Fibroblast of upper back skin (primary cell): ENCODE measurements around the gene EXOC8.
A peak's percentile ranks its signal among the peaks of the same experiment; 100 is the strongest.

ENCODE experiments used
- DNase-seq: peaks from one replicate; pipeline ENCODE4 v3.0.0-alpha.2; 2013

Gene EXOC8

DNA sequence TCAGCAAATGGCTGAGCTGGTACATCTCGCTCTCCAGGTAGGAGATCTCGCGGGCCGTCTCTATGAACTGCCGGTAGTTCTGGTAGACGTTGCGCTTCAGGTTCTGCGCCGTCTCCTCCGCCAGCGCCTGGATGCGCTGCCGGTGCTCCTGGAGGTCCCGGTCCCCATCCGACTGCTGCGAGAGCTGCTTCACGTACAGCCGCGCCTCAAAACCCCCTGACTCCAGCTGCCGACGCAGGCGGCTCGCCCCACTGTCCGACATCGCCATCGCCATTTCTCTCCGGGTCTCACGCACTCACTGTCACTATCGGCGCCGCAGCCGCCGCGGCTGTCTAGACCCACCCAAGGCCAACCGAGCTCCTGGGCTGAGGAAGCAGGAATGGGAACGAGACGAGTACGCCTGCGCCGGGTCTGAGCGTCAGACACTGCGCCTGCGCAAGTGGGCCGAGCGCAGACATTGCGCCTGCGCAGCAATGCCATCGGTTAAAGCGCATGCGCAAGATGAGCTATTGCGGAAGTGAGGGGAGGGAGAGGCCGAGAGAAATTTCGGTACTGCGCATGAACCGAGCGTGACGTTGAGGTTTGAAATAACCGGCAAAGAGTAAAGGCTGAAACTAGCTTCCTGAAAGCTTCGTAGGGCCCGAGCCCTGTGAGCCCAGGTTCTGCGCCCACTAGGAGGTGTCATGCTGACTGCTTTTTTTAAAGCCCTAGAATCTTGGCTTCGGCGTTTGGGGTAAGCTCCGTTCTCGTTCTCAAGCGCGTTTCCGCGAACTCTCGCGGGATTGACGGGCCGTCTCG lies at the start of gene EXOC8:
EXOC8 (minus strand) TSS at position 381 of the 798 bp plus-strand sequence; CDS start at position 274, 107 bp downstream.
- DNase-seq, result peak; percentile 97

- no peak for DNase-seq
Measured at GRCh38 chr1:231386466-231386865, 48.8 kb upstream of the EXOC8 start.

- DNase-seq, result no peak
Measured at GRCh38 chr1:231385416-231385748, 47.7 kb upstream of the EXOC8 start.

DNA sequence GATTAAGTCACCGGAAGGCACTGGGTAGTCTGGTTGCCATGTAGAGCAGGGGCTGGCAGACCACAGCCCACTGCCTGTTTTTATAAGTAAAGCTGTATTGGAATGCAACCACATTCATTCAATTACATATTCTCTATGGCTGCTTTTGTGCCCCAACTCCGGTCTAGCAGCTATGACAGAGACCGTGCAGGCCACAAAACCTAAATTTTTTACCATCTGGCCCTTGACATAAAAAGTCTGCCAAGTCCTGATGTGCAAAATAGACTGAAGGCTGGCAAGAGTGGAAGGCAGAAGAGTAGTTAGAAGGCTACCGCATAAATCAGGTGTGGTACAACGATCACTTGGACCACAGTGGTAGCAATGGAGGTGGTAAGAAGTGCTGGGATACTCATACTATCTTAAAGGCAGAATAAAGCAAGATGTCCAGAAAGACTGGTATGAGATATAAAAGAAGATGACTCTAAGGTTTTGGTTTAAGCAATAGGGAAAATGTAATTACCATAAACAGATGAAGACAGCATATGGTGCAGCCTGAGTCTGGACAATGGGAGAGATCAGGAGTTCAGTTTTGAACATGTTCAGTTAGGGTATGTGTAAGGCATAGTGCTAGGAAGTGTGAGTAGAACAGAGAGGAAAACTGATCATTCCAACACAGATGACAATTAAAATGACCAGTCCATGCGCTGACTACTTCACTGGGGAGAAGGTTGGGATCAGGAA lies 47.2 kb upstream of the EXOC8 start:
- DNase-seq, result no peak

GRCh38 chr1:231383159-231383860 lies 45.7 kb upstream of the EXOC8 start:
- DNase-seq, result no peak

DNA sequence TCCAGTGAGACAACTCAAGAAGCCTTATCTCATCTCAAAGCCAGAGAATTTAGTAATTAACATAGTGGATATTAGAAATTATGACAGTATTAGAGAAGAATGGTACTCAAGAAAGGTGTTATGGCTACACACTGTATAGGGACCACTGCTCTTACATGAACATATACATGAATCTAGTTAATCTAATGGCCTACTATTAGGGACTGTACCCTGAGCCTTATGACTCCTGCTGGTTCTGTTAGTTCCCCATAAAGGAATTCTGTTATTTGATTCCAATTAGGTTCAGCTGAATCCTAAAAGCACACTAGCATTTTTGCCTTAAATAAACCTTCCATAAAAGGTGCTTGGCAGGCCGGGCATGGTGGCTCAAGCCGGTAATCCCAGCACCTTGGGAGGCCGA lies 44.8 kb upstream of the EXOC8 start:
- no peak for DNase-seq

GRCh38 chr1:231381729-231382128 lies 44.1 kb upstream of the EXOC8 start:
- DNase-seq, result no peak

DNA sequence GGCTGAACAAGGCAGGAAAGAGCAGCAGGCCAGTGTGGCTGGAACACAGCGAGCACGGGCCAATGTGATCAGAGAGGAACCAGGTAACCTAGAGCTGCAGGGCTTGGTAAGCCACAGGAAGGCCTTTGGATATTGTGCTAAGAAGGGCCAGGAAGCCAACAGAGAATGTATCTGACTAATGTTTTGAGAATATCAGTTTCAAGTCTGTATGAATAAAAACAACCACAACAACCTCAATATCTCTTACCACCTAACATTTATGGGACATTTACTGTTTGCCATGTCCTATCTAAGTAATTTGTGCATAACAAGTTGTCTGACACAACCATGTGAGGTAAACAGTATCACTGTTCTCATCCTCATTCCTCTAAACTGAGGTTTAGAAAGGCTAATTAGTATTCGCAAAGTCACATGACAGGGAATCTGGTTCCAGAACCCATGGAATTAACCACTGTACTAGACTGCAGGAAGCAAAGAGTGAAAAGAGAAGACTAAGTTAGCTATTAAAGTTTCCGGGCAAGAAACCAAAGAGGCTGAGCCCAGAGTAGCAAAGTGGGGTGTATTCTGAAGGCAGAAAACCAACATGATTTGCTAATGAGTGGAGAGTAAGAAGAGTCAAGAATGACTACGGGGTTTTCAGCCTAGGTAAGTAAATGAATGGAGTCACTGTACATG lies 39.4 kb upstream of the EXOC8 start:
- no peak for DNase-seq

DNA sequence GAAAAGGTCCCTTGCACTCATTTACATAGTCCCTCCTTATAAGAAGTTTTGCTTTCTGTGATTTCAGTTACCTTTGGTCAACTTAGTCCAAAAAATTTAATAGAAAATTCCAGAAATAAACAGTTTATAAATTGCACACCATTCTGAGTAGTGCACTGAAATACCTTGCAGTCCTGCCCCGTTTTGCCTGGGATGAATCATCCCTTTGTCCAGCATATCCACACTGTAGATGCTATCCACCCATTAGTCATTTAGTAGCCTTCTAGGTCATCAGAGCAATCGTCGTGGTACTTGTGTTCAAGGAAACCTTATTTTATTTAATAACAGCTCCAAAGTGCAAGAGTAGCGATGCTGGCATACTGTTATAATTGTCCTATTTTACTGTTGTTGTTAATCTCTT lies 38.4 kb upstream of the EXOC8 start:
- no peak for DNase-seq

- DNase-seq, result no peak
Measured at GRCh38 chr1:231374394-231374793, 36.7 kb upstream of the EXOC8 start.

DNA sequence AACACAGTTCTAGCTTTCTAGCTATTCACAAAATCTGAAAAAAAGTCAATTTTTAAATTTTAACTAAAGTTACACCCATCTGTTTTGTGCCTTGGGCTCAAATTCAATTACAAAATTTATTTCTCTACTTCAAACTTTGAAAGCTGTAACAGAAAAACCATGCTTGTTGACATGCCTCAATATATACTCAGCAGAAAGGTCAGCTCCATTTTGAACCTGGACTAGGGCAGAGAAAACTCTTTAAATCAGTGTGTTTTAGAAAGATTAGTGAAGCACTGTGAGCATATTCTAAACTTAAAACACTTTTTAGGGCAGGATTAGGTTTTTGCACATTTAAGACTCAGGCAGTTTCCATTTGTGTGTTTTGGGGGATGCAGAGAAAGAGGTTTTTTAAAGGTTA lies 34.8 kb upstream of the EXOC8 start:
- no peak for DNase-seq

DNA sequence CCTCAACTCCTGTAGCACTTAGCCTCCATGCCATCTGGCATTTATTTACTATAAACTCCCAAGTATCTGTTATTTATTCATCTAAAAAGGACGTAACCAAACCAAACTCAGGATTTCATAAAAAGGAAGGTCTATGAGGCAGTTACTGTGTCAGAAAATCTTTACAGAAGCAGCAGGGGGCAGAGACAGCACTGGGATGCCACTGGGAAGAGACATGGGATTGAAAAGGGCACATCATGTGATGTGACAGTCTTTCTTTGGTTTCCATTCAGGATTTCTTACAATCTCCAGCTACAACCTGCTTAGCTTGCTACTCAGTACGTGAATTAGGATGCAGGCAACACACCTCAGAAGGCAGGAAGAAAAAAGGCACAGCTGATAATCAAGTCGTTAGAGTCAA lies 31.6 kb upstream of the EXOC8 start:
- no peak for DNase-seq

- no peak for DNase-seq
Measured at GRCh38 chr1:231364192-231364591, 26.5 kb upstream of the EXOC8 start.

DNA sequence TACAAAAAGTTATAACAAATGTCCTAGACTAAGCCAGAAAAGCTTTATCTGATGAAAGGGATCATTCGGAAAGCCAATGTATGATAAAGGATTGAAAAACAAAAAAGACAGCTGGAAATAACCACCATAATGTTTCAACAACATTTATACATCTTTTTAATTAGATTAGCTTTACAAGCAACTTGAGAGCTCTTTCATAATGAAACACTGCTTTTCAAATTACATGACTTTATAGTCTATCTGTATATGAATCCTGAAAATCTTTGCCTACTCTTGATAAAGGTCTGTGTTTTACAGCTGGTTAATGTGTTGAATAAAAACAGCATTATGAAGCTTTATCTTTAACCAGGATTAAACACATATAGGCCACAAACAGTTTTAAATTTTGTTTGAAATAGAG lies 26.0 kb upstream of the EXOC8 start:
- no peak for DNase-seq

- DNase-seq, result no peak
Measured at GRCh38 chr1:231362325-231362724, 24.7 kb upstream of the EXOC8 start.

DNA sequence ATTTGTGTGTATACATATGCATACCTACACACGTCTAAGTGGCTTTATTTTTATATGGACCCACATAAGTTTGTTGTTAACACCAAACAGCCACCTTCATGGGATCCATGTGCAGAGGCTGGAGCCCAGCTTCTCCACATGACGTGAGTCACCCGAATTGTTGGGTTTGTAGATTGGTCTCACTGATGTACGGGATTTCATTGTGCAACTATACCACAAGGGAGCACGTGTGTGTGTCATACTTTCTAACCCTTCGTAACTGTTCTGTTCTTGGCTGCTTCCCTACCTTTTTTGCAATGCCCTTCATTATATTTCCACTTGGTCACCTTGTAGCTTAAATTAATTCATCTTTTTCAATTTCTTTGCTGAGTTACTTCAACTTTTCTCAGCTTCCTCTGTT lies 21.5 kb upstream of the EXOC8 start:
- peak; percentile 84 for DNase-seq

DNA sequence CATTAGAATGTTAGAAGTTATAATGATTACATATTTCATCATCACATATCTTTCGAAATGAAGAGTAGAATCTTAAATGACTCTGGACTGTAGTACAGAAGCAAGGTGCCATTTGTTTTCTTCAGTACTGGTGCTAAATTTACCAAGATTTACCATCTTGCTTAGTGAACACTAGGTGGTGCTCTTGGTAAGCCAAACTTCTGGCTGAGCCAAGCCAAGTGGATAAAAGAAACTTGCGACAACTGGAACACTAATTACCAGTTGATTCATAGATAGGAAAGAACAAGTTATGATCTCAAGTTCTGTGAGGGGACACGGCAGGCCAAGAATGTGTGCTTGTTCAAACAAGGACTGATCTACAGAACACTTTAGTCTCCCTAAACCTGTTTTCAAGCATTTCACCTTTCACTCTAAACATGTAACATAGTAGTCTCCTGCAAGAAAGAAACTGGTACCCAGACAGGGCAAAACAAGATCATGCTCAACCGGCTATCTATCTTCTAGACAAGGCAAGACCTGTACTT lies 20.2 kb upstream of the EXOC8 start:
- peak; percentile 68 for DNase-seq

- no peak for DNase-seq
Measured at GRCh38 chr1:231357187-231357772, 19.6 kb upstream of the EXOC8 start.

DNA sequence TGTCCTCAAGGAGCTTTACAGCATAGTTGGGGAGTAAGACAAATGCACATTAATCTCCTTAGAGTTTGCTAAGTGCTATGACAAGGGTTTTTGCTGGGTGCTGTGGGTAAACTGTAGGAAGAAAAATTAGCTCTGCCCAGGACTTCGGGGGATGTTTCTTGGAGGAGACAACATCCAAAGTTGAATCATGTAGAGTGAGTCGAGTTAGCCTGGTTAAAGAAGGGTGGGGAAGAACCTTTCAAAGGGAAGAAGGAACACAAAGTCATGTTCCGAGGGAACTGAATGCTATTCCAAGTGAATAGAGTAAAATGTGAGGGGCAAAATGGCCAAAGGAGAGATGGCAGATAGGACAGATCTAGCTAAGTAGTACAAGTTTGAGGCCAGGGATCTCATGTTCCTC lies 17.5 kb upstream of the EXOC8 start:
- no peak for DNase-seq

GRCh38 chr1:231354330-231355020 lies 16.8 kb upstream of the EXOC8 start:
- DNase-seq, result no peak

- DNase-seq, result no peak
Measured at GRCh38 chr1:231353086-231353485, 15.4 kb upstream of the EXOC8 start.

DNA sequence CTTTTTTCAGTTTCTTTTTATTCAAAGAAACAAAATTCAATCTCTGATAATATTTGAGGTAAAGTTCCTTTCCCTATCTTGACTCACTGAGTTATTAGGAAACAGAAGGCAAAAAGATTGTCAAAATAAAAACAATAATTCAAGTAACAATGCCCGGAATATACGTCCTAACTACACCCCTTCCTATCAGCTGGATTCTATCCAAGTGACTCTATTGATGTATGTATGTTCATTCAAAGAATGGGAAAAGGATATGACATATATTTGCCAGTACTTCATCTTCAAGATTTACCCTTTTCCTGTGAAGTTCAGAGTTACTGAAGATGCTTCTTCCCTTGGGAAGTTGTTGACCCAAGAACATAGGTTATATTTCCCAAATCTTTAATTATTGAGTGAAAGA lies 14.2 kb upstream of the EXOC8 start:
- no peak for DNase-seq
